Islet precursor cell (in vitro differentiated cells): Measurements from ENCODE around the gene PGM5.

ENCODE experiments used
- DNase-seq: peaks from one replicate; pipeline ENCODE4 v3.0.0-alpha.2; 2018

The PGM5 gene

GRCh38 chr9:68500457-68501381 lies 144.3 kb downstream of the PGM5 start:
- peak; percentile 62 for DNase-seq

GRCh38 chr9:68502279-68502678 lies 145.9 kb downstream of the PGM5 start:
- no peak for DNase-seq

GRCh38 chr9:68505681-68506409 lies 149.4 kb downstream of the PGM5 start:
- DNase-seq = no peak

GRCh38 chr9:68506551-68506950 lies 150.1 kb downstream of the PGM5 start:
- no peak for DNase-seq

- no peak for DNase-seq
Measured at GRCh38 chr9:68507130-68507805, 150.9 kb downstream of the PGM5 start.

- DNase-seq = no peak
Measured at GRCh38 chr9:68507806-68508145, 151.4 kb downstream of the PGM5 start.

- no peak for DNase-seq
Measured at GRCh38 chr9:68508547-68508946, 152.1 kb downstream of the PGM5 start.

- no peak for DNase-seq
Measured at GRCh38 chr9:68509689-68510088, 153.3 kb downstream of the PGM5 start.

GRCh38 chr9:68513385-68513784 lies 157.0 kb downstream of the PGM5 start:
- no peak for DNase-seq

GRCh38 chr9:68513981-68514380 lies 157.6 kb downstream of the PGM5 start:
- DNase-seq = no peak

GRCh38 chr9:68515326-68516017 lies 159.1 kb downstream of the PGM5 start:
- DNase-seq = no peak

- no peak for DNase-seq
Measured at GRCh38 chr9:68522131-68522530, 165.7 kb downstream of the PGM5 start.

GRCh38 chr9:68522954-68523353 lies 166.5 kb downstream of the PGM5 start:
- no peak for DNase-seq

- no peak for DNase-seq
Measured at GRCh38 chr9:68523367-68523936, 167.0 kb downstream of the PGM5 start.

- peak; percentile 86 for DNase-seq
Measured at GRCh38 chr9:68530618-68531017, 174.2 kb downstream of the PGM5 start.

- no peak for DNase-seq
Measured at GRCh38 chr9:68532131-68532530, 175.7 kb downstream of the PGM5 start.

GRCh38 chr9:68533678-68534077 lies 177.3 kb downstream of the PGM5 start:
- no peak for DNase-seq

- DNase-seq = no peak
Measured at GRCh38 chr9:68536876-68537615, 180.6 kb downstream of the PGM5 start.

GRCh38 chr9:68537616-68537880 lies 181.1 kb downstream of the PGM5 start:
- no peak for DNase-seq

- DNase-seq = no peak
Measured at GRCh38 chr9:68538200-68538599, 181.8 kb downstream of the PGM5 start.

- DNase-seq = no peak
Measured at GRCh38 chr9:68540712-68541535, 184.5 kb downstream of the PGM5 start, which contains the start of gene TMEM252. TMEM252 (minus strand) TSS chr9:68540883; CDS start chr9:68540814, 69 bp downstream.
